HG02938 (cell line): Measurements from ENCODE around the gene VARS2.

Experiments used
- ATAC-seq: cut with Tn5 transposase; IDR thresholded peaks from one replicate; pipeline ENCODE4 v1.9.1; 2021; ENCODE audit warnings: mild to moderate bottlenecking, moderate library complexity; ENCODE audit not compliant: unreplicated experiment

VARS2 gene

GRCh38 chr6:30884521-30885480 is 29.2 kb upstream of the VARS2 start:
- no peak for ATAC-seq

DNA sequence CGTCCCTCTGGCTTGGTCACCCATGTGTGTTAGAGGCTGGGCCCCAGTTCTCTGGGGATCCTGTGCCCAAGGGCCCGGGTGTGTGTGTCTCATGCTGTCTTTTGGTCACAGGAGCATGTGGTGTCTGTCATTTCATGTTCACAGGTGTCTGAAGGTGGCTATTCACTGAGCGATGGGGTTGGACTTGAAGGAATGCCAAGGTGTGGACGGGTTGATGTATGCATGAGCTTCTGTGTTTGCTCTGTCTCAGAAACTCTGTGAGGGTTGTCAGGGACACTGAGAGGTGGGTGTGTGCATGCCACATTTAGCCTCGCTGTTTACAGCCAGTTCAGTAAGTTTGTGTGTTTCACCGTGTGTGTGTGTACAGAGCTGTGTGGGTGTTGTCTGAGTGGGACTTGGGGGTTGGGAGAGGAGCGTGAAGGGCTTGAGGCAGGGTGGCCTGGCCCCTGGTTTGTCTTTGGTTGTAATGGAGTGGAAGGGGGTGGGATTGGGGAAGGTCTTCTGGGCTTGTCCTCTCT is 28.5 kb upstream of the VARS2 start:
- ATAC-seq, result no peak

GRCh38 chr6:30885999-30886896 is 27.8 kb upstream of the VARS2 start:
- no peak for ATAC-seq

GRCh38 chr6:30886897-30887255 is 27.2 kb upstream of the VARS2 start:
- no peak for ATAC-seq

DNA sequence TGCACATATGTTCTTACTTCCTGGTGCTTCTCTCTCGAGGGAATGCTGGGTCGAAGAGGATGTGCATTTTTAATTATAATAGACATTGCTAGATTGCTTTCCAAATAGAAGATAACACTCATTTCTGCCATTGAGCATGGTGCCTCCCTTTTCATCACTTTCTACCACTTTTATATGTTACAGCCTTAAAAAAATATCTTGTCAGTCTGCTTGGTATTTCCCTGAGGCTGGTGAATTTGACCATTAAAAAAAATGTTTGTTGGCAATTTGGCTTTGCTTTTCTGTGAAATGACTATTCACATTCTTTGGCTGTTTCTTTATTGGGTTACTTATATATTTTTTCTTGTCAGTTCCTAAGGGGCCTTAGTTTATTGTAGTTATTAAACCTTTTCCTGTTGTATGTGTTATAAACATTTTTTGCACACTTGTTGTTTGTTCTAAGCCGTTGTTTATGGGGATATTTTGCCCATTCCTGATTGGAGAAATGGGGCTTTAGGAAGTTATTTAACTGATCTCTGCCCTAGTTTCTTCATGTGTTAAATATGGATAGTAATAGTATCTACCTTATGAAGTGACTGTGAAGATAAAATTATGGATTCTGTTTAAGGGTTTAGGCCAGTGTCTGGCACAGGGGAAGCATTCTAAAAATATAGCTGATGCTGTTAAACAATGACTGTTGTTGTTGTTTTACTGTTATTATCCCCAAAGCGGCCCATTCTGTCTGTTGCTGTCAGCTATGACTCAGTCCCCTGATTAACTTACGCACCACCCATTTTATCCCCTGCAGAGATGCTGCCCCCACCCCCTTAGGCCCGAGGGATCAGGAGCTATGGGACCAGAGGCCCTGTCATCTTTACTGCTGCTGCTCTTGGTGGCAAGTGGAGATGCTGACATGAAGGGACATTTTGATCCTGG is 25.9 kb upstream of the VARS2 start:
- ATAC-seq, result no peak

GRCh38 chr6:30888816-30889495 is 25.1 kb upstream of the VARS2 start:
- no peak for ATAC-seq

DNA sequence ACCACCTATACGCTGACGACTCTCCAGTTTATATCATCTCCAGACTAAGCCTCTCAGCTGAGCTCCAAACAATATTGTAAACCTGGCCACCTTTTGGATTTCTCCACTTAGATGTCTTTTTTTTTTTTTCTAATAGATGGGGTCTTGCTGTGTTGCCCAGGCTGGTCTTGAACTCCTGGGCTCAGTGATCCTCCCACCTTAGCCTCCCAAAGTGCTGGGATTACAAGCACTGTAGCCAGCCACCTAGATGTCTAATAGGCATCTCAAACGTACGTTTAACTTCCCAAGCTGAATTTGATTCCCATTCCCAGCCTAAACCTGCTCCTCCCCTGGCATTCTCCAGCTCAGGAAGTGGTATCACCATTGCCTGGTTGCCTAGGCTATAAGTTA is 24.5 kb upstream of the VARS2 start:
- no peak for ATAC-seq

- no peak for ATAC-seq
These were observed 24.0 kb upstream of the VARS2 start for GRCh38 chr6:30889921-30890645.

- no peak for ATAC-seq
These were observed 23.2 kb upstream of the VARS2 start for GRCh38 chr6:30890646-30891449.

- no peak for ATAC-seq
These were observed 22.7 kb upstream of the VARS2 start for GRCh38 chr6:30891450-30891723.

DNA sequence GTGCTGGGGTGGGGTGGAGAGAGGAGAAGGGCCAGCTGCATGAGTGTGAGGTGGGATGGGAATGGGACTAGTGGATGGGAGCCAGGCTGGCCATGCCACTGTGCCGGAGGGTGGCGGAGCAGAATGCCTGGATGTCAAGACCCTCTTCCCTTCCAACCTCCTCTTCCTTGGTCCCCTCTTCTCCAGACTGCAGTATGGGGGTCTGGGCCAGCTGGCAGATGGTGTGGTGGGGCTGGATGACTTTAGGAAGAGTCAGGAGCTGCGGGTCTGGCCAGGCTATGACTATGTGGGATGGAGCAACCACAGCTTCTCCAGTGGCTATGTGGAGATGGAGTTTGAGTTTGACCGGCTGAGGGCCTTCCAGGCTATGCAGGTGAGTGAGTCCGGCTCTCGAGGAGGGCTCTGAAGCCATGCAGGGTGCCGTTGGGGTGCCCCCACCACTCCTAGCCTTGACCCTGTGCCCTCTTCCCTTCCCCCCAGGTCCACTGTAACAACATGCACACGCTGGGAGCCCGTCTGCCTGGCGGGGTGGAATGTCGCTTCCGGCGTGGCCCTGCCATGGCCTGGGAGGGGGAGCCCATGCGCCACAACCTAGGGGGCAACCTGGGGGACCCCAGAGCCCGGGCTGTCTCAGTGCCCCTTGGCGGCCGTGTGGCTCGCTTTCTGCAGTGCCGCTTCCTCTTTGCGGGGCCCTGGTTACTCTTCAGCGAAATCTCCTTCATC is 22.1 kb upstream of the VARS2 start:
- no peak for ATAC-seq

DNA sequence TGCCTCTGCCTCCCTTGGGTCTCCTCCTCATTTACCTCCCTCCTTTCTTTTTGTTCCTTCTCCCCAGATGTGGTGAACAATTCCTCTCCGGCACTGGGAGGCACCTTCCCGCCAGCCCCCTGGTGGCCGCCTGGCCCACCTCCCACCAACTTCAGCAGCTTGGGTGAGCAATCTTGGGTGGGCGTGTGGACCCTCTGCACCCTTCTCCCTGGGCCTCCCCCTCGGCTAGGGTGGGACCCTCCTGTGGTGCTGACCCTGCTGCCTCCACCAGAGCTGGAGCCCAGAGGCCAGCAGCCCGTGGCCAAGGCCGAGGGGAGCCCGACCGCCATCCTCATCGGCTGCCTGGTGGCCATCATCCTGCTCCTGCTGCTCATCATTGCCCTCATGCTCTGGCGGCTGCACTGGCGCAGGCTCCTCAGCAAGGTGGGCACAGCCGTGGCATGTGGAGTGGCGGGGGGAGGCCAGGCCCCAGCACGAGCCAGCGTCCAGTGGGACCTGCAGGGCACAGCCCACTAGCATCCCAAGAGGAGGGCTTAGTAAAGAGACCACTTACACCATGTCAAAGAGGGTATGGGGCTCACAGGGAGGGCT is 20.9 kb upstream of the VARS2 start:
- ATAC-seq, result no peak

- ATAC-seq, result no peak
These were observed 20.4 kb upstream of the VARS2 start for GRCh38 chr6:30893666-30894065.

DNA sequence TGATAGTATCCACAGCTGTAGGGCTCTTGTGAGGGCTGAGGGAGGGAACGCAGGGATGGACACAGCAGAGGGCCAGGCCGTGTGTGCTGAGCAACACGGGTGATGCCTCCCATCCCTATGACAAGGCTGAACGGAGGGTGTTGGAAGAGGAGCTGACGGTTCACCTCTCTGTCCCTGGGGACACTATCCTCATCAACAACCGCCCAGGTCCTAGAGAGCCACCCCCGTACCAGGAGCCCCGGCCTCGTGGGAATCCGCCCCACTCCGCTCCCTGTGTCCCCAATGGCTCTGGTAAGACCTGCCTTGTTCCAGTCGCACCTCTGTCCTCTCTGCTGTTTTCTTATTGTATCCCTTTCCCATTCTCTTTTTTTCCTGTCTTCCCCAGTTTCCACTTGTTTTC is 19.7 kb upstream of the VARS2 start:
- no peak for ATAC-seq

DNA sequence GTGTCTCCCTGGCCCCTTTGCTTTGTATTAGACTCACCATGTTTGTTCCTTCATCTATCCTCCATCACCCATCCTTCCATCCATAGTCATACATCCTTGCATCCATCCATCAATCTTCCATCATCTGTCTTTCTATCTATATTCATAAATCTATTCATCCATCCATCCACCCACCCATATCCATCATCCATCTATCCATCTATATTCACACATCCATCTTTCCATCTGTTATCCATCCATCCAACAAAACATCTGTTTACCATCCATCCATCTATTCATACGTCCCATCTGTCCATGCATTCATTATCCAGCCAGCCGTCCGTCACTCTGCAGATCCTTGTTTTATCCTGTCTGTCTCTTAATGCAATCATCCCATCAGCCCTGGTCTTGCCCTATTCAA is 19.1 kb upstream of the VARS2 start:
- ATAC-seq, result no peak

DNA sequence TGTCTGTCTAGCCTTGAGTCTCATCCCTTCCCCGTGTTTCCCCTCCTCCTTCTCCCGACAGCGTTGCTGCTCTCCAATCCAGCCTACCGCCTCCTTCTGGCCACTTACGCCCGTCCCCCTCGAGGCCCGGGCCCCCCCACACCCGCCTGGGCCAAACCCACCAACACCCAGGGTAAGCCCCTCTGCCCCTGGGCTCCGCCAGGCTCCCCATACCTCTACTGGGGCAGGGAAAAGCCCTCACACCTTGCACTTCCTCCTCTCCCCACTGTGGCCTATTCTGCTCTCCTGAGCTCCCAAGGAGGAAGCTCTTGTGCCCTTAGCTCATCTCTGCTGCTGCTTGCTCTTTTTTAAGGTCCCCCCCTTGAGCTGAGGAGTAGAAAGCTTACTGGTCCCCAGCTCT is 18.7 kb upstream of the VARS2 start:
- no peak for ATAC-seq

DNA sequence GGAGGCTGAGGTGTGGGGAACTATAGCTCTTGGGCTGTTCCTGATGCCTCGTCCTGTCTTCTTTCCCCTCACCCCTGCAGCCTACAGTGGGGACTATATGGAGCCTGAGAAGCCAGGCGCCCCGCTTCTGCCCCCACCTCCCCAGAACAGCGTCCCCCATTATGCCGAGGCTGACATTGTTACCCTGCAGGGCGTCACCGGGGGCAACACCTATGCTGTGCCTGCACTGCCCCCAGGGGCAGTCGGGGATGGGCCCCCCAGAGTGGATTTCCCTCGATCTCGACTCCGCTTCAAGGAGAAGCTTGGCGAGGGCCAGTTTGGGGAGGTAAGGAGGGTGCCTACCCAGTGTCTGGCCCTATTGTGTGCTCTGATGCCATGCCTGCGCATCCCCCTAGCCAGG is 17.5 kb upstream of the VARS2 start:
- no peak for ATAC-seq

DNA sequence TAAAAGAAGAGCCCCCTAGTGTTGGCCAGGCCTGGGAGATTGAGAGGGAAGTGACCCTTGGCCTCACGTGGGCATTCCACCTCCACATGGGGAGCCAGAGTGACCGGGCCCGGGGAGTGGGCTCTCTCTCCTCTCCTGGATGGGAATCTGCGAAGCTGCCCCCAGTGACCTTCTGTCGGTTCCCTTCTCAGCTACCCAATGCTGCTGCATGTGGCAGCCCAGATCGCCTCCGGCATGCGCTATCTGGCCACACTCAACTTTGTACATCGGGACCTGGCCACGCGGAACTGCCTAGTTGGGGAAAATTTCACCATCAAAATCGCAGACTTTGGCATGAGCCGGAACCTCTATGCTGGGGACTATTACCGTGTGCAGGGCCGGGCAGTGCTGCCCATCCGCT is 16.2 kb upstream of the VARS2 start:
- ATAC-seq, result no peak
